GM21360 (cell line): ENCODE results near the gene DNAL1.

Source experiments
- ATAC-seq: cut with Tn5 transposase; IDR thresholded peaks from one replicate; pipeline ENCODE4 v1.9.1; 2021; ENCODE audit warnings: mild to moderate bottlenecking, moderate library complexity; ENCODE audit not compliant: unreplicated experiment

DNAL1 gene

DNA sequence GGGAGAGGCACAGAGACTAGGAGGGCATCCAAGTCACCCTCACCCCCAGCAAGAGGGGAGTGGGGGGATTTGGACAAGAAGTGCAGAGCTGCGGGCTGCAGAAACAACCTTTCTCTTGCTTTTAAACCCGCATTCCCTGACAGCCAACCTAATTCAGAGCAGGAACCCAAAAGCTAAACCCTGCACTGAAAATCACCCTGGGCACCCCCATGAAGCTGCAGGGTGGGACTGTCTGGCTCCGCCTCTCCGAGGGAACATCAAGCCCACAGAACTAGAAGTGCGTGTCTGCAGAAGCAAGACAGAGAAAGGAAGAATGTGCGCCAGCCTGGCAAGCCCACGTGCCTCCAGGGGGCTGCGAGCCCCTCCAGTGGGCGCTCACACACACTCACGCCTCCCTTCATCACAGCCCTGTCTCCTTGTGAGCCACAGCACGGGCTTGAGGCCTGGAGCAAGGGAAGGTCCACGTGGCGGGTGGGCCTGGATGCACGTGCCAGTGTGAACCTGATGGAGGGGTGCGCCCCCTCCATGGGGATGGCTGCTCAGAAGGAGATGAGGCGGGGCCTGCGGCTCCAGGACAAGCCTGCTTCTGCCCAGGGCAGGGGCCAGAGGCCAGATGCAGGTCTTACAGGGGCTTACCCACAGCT lies 97.2 kb downstream of the DNAL1 start:
- ATAC-seq, result no peak

GRCh38 chr14:73742520-73743238 lies 97.9 kb downstream of the DNAL1 start:
- ATAC-seq, result no peak

DNA sequence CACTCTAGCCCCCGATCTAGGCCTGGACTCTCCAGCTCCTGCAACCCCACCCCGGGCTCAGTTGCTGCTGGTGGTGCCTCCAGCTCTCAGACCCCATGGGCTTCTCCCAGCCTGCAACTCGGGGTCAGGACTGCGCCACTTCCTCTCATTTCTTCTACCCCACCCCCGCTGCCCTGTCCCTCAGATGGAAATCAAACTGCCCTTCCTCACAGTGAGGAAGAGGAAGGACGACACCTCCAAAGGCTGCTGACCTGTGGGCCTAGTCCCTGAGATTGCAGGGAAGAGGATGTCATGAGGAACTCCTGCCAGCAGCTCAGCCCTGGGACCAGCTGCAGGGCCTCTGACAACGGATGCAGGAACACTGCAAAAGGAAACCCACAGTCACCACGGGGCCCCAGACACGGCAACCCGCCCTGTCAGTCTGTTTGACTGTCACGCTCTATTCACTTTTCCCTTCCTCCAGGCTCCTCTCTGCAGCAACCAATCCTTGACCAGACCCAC lies 98.7 kb downstream of the DNAL1 start:
- ATAC-seq, result no peak

DNA sequence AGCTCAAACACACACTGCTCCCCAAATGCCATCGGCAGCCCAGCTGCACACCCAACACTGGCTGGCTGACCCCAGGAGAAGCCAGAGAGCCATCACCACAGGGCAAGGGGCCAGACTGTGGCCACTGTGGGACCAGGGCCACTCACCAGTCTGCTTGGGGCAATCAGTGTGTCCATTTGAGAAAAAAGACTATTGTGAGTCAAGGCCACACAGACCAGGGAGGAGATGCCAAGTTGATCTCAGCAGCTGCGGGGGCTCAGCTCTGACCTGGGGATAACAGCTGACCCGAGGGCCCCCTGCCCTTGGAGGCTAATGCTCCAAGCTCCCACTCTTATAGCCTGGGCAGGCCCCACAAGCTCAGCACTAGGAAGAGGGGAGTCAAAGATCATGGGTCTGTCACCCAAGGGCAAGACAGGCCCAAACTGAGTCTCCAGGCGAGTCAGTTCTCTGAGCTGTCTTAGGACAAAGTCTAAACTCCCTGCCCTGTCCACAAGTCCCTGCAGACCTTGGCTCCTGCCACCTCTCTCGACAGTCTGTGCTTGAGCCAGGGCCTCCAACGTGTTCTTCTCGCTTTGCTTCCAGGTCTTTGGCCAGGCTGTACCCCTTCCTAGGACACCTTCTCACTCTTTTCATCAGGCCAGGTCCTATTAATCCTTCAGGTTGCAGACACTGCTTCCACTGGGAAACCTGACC lies 99.5 kb downstream of the DNAL1 start:
- ATAC-seq, result no peak

- no peak for ATAC-seq
Measured at GRCh38 chr14:73744874-73745529, 100.2 kb downstream of the DNAL1 start.

DNA sequence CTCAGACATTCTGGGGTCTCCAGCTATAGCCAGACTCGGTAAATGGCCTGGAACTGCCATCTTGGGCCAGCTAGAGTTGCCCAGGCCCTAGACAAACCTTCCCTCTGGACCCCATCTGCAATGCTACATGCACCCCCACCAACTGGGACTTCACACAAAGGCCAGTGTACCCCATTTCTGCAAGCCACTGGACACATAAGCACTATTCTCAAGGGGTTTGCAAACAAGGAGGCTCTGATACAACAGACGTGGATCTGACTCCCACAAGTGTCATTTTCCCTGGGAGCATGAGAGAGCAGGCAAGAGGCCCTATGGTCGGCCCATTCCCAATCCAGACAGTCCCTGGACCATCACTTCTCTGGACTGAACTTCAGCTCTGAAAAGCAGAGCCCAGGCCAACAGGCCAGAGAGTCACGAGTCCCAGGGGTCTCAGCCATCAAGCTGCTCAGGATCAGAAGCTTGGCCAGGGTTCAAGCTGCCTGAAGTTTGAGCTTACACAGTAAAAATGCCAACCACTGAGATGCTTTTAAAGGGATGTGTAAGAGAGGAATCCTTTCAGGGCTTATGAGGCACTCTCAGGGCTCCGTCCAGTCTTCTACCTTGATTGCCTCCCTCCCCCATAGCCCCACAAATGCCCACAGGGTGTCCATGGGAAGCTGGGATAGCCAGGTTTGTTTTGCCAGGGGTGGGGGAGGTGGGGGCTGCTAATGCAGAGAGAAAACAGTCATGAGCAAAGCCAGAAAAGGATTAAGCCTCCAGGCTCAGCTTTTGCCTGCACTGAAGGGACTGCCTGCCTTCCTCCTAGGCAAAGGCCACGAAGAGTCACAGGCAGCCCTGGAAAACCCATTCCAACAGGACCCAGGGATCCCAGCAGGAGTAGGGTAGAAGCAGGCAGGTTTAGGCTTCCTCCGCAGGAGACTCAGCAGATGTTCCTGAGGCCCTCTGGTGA lies 101.1 kb downstream of the DNAL1 start:
- no peak for ATAC-seq

DNA sequence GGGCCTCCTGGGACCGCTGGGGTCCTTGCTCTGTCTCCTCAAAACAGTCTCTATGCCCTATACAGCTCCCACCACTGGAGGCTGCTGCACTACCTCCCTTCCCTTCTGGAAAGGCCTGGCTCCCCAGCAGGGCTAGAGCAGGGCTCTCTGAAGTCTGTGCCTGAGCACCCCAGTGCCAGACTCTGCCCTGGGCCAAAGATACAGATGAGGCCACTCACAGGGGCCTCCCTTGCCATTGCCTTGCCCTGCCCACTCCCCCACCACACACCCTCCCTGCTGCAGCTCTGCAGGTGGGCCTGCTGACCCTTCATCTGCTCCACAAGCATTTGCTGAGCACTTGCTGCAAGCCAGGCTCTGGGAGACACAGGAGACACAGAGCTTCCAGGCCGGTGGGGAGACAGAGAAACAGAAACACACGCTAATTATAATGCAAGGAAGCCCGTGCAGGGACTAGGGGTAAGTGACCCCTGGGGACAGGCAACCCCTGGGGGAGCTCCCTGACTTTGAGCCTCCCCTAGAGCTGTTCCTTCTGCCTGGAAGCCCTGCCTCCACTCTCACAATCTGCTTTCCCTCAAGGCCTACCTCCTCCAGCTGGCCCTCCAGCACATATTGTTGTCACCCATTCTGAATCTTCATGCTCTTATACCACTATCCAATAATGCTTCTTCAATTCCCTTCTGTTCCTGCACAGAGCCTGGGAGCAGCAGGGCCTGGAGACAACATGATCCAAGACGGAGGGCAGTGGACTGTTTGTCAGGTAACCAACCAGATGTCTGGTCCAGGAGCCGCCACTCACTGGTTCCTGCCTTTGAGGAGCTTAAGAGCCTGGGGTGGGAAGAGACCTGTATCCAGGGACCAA lies 102.0 kb downstream of the DNAL1 start:
- ATAC-seq, result no peak

- ATAC-seq, result no peak
Measured at GRCh38 chr14:73747379-73748211, 102.8 kb downstream of the DNAL1 start.

- no peak for ATAC-seq
Measured at GRCh38 chr14:73748858-73749357, 104.1 kb downstream of the DNAL1 start.

DNA sequence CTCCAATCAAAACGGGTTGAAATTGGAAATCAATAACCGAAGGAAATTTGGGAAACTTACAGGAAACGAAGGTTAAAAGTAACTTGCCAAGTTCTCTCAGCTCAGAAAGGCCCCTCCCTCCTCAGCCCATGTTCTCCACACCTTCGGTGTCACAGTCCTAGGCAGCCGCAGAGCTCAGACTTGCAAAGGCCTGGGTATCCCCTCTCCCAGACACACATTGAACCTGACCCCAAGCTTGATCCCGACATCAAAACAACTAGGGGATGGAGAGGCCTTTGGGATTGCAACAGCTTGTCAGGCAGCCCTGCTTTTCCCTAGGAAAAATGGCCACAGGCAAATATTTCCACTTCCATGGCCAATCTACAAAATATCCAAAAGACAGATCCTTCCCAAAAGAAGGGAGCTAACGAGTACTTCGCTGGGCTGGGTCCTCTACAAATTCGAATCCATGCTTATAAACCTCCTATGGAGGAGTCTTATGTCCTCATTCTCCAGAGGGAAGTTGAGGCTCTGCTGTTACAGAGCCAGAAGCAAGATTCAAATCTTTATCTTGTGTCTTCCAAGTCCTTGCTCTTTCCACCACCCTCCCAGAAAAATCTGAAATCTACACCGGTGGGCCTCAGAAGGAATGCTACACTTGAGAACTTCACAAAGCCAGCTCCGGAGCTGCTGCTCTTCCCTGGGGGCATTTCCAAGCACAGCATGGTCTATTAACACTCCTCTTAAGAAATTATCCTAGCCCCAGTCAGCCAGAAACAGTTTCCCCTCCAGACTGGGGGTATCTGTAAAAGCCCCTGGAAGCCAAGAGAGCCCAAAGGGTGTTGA lies 105.1 kb downstream of the DNAL1 start:
- no peak for ATAC-seq

DNA sequence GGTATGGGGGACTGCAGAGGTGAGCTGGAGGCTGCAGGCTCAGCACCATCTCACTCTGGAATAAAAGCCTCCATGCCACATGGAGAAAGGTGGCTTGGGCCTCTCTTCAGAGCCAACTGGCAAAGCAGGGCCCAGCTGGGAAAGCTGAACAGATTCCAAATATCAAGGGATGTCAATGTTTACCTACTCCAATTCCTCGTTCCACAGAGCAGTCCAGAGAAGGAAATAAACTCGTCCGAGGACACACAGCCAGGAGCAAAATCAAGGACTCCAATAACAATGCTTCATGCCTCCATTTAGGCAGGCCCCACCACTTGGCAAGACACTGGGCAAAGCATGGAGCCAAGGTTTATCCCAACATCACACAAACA lies 105.7 kb downstream of the DNAL1 start:
- no peak for ATAC-seq

DNA sequence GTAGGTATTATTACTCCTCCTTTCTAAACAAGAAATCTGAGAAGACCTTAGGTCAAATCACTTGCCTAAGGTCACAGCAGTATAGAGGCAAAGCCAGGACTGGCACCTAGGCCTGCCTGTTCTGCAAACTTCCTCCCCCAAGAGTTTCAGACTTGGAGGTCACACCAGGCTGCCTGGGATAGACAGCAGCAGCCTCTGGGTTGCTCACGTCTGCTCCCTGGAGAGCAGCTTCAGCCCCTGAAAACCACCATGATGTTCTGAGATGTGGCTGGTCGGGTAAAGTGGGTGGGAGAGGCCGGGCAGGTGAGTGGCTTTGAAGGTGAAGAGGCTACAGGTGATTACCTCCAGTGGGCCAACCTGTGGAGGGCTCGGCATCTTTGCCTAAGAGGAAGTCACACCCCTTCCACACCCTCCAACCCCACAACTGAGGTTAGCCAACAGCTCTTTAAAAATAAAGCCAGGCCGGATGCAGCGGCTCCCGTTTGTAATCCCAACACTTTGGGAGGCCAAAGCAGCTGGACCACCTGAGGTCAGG lies 106.4 kb downstream of the DNAL1 start:
- ATAC-seq, result no peak

DNA sequence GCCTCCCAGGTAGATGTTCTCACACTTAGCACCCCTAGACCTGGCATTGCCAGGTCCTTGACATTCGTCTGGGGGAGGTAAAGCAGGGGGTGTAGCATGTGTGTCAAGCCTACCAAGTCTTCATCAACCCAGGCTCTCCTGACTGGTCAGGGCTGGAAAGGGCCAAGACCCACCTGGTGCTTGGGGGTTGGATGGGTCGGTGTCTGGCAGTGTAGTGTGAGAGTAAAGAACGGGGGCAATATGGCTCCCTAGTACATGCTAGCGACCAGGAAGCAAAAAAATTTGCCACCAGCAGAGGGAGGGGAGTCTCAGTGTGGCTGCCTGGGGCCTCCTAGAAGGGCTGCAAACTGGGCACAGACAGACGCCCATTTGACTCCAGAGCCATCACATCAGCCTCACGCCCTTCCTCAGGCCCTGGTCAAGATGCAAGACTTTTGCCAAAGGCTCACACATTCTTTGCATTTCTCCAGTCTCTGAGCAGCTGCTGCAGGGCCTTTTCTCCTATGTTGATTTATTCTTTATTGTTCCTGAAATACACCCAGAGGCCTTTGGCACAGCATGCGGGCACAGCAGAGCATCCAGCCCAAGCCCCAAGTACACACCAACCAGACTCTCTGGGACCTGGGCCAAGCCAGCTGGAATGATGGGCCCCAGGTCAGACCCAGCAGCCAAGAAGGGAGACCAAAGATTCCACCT lies 107.7 kb downstream of the DNAL1 start:
- ATAC-seq, result no peak
